H9 (cell line): Measurements from ENCODE around the gene GPRC5D. TPM values are rescaled to one million over a fixed set of nuclear protein-coding genes. Genes with fewer than 3 reads are reported as not detected.

Experiments used
- DNase-seq: peaks from one replicate; pipeline ENCODE4 v3.0.0-alpha.2; 2017
- H2AFZ ChIP-seq: one replicate; pipeline ENCODE4 v1.6.1; 2013; ENCODE audit warnings: mild to moderate bottlenecking, low read length, control low read depth, moderate library complexity
- H2AK5ac ChIP-seq: 2 replicates; pipeline ENCODE4 v1.6.1; 2013; ENCODE audit warnings: low read length, control low read depth, mixed read lengths; ENCODE audit not compliant: insufficient read length
- H2BK120ac ChIP-seq: one replicate; pipeline ENCODE4 v1.6.1; 2013; ENCODE audit warnings: low read depth, mild to moderate bottlenecking, low read length, control low read depth, inconsistent platforms; ENCODE audit not compliant: poor library complexity, severe bottlenecking
- H2BK12ac ChIP-seq: 2 replicates; pipeline ENCODE4 v1.6.1; 2013; ENCODE audit warnings: low read length, control low read depth, mixed read lengths, low read depth; ENCODE audit not compliant: insufficient read length
- H2BK15ac ChIP-seq: 2 replicates; pipeline ENCODE4 v1.6.1; 2013; ENCODE audit warnings: low read depth, low read length, control low read depth
- H2BK20ac ChIP-seq: one replicate; pipeline ENCODE4 v1.6.1; 2013; ENCODE audit warnings: low read depth, mild to moderate bottlenecking, low read length, control low read depth, inconsistent platforms; ENCODE audit not compliant: poor library complexity, severe bottlenecking
- H2BK5ac ChIP-seq: 2 replicates; pipeline ENCODE4 v1.6.1; 2013; ENCODE audit warnings: low read length, control low read depth, mixed read lengths; ENCODE audit not compliant: insufficient read length
- H3K14ac ChIP-seq: 2 replicates; pipeline ENCODE4 v1.6.1; 2013; ENCODE audit warnings: low read length, control low read depth; ENCODE audit not compliant: insufficient read depth
- H3K18ac ChIP-seq: 2 replicates; pipeline ENCODE4 v1.6.1; 2013; ENCODE audit warnings: low read depth, mild to moderate bottlenecking, mixed read lengths, low read length, control low read depth; ENCODE audit not compliant: insufficient read length
- H3K23ac ChIP-seq: 2 replicates; pipeline ENCODE4 v1.6.1; 2013; ENCODE audit warnings: low read length, control low read depth, mixed read lengths, low read depth; ENCODE audit not compliant: insufficient read length
- H3K23me2 ChIP-seq: 2 replicates; pipeline ENCODE4 v1.6.1; 2013; ENCODE audit warnings: low read depth, mild to moderate bottlenecking, mixed read lengths, low read length, control low read depth; ENCODE audit not compliant: insufficient read length, poor library complexity, severe bottlenecking
- H3K27ac ChIP-seq: 2 replicates; pipeline ENCODE4 v1.5.1; 2013; ENCODE audit warnings: low read length, control low read depth, mixed read lengths, low read depth; ENCODE audit not compliant: insufficient read length
- H3K27me3 ChIP-seq: 2 replicates; pipeline ENCODE4 v1.6.1; 2013; ENCODE audit warnings: low read length, control low read depth, inconsistent platforms; ENCODE audit not compliant: insufficient read depth
- H3K4ac ChIP-seq: 2 replicates; pipeline ENCODE4 v1.6.1; 2013; ENCODE audit warnings: low read depth, mild to moderate bottlenecking, control low read depth, inconsistent platforms, low read length, moderate library complexity
- H3K4me1 ChIP-seq: 2 replicates; pipeline ENCODE4 v1.6.1; 2013; ENCODE audit warnings: low read length, control low read depth, inconsistent platforms; ENCODE audit not compliant: insufficient read depth
- H3K4me2 ChIP-seq: 2 replicates; pipeline ENCODE4 v1.6.1; 2013; ENCODE audit warnings: low read length, control low read depth, mixed read lengths; ENCODE audit not compliant: insufficient read length, insufficient read depth
- H3K56ac ChIP-seq: 2 replicates; pipeline ENCODE4 v1.6.1; 2013; ENCODE audit warnings: low read depth, mild to moderate bottlenecking, mixed read lengths, low read length, control low read depth; ENCODE audit not compliant: insufficient read length
- H3K79me1 ChIP-seq: 2 replicates; pipeline ENCODE4 v1.6.1; 2013; ENCODE audit warnings: low read depth, mild to moderate bottlenecking, moderate library complexity, low read length, control low read depth, inconsistent platforms; ENCODE audit not compliant: insufficient read depth, poor library complexity, severe bottlenecking
- H3K79me2 ChIP-seq: 2 replicates; pipeline ENCODE4 v1.6.1; 2013; ENCODE audit warnings: low read length, control low read depth, inconsistent platforms; ENCODE audit not compliant: insufficient read depth
- H3K9ac ChIP-seq: 2 replicates; pipeline ENCODE4 v1.6.1; 2013; ENCODE audit warnings: low read length, control low read depth, mixed read lengths; ENCODE audit not compliant: insufficient read length; ENCODE audit errors: extremely low read depth
- H3K9me3 ChIP-seq: one replicate; pipeline ENCODE4 v1.6.1; 2013; ENCODE audit warnings: low read depth, low read length, inconsistent platforms; ENCODE audit not compliant: control insufficient read depth
- H3T11ph ChIP-seq: one replicate; pipeline ENCODE4 v1.6.1; 2013; ENCODE audit warnings: mild to moderate bottlenecking, low read length, control low read depth, inconsistent platforms
- H4K20me1 ChIP-seq: one replicate; pipeline ENCODE4 v1.6.1; 2013; ENCODE audit not compliant: control insufficient read depth, insufficient read length, insufficient read depth
- H4K5ac ChIP-seq: 2 replicates; pipeline ENCODE4 v1.6.1; 2013; ENCODE audit warnings: low read depth, mild to moderate bottlenecking, mixed read lengths, low read length, control low read depth; ENCODE audit not compliant: insufficient read length
- H4K8ac ChIP-seq: replicated peaks from 2 replicates; pipeline ENCODE4 v1.6.1; 2013; ENCODE audit warnings: low read length, control low read depth, mixed read lengths, low read depth; ENCODE audit not compliant: insufficient read length
- H4K91ac ChIP-seq: 2 replicates; pipeline ENCODE4 v1.6.1; 2013; ENCODE audit warnings: low read depth, mild to moderate bottlenecking, moderate library complexity, mixed read lengths, low read length, control low read depth; ENCODE audit not compliant: insufficient read length
- H3K27ac Mint-ChIP-seq, 3 experiments: 2 replicates in 2 of 3; 3 replicates in 1 of 3; pipeline ENCODE4 v1.8.0; 2020 to 2021; ENCODE audit warnings: mixed read lengths in 3 of 3, mild to moderate bottlenecking in 1 of 3, moderate library complexity in 1 of 3
- H3K27me3 Mint-ChIP-seq: 2 replicates; pipeline ENCODE4 v1.8.0; 2021; ENCODE audit warnings: low read depth, mild to moderate bottlenecking, moderate library complexity, mixed read lengths
- H3K36me3 Mint-ChIP-seq, 3 experiments: 2 replicates in 2 of 3; 3 replicates in 1 of 3; pipeline ENCODE4 v1.8.0; 2020 to 2021; ENCODE audit warnings: low read depth in 3 of 3, mixed read lengths in 3 of 3; ENCODE audit not compliant: insufficient read depth in 1 of 3
- H3K4me1 Mint-ChIP-seq, 2 experiments: 2 replicates each; pipeline ENCODE4 v1.8.0; 2020; ENCODE audit warnings: mixed read lengths in 2 of 2
- H3K4me3 Mint-ChIP-seq, 2 experiments: 2 replicates in 1 of 2; 3 replicates in 1 of 2; pipeline ENCODE4 v1.8.0; 2020 to 2021; ENCODE audit warnings: mild to moderate bottlenecking in 2 of 2, mixed read lengths in 2 of 2, moderate library complexity in 1 of 2
- H3K9me3 Mint-ChIP-seq, 2 experiments: 2 replicates in 1 of 2; 3 replicates in 1 of 2; pipeline ENCODE4 v1.8.0; 2020; ENCODE audit warnings: mild to moderate bottlenecking in 2 of 2, mixed read lengths in 2 of 2, moderate library complexity in 1 of 2
- WGBS: extraction: QIAGEN DNeasy Blood & Tissue Kit; methylation state at CpG from one replicate; pipeline ENCODE4 v1.1.7; 2013; ENCODE audit warnings: missing lambda C conversion rate, low lambda C conversion rate, mixed read lengths; ENCODE audit not compliant: insufficient read length; ENCODE audit errors: extremely low coverage; 5-methylcytosine and 5-hydroxymethylcytosine counted together
- total RNA-seq: library from RNA; stranded (reverse); gene quantifications from 2 replicates; pipeline ENCODE4 v1.2.1, GENCODE V29; 2021
- TF ChIP-seq, protein P1 (sequence below): fragments of 200-600 bp; sonication (generic); conservative IDR thresholded peaks from 3 replicates; pipeline ENCODE4 v1.8.0; 2021; ENCODE audit warnings: antibody characterized with exemption, mild to moderate bottlenecking

GPRC5D gene
- total RNA-seq, 1 experiment from 2014 or later, result not detected

- TF ChIP-seq, protein P1, sequence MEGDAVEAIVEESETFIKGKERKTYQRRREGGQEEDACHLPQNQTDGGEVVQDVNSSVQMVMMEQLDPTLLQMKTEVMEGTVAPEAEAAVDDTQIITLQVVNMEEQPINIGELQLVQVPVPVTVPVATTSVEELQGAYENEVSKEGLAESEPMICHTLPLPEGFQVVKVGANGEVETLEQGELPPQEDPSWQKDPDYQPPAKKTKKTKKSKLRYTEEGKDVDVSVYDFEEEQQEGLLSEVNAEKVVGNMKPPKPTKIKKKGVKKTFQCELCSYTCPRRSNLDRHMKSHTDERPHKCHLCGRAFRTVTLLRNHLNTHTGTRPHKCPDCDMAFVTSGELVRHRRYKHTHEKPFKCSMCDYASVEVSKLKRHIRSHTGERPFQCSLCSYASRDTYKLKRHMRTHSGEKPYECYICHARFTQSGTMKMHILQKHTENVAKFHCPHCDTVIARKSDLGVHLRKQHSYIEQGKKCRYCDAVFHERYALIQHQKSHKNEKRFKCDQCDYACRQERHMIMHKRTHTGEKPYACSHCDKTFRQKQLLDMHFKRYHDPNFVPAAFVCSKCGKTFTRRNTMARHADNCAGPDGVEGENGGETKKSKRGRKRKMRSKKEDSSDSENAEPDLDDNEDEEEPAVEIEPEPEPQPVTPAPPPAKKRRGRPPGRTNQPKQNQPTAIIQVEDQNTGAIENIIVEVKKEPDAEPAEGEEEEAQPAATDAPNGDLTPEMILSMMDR, result no peak
- H2BK120ac ChIP-seq, result no peak overlapping the region
- no CpG with 5 or more reads among the region's 4 CpGs for WGBS
- no peak overlapping the region for H4K91ac ChIP-seq
- H2BK5ac ChIP-seq, result no peak overlapping the region
- peaks cover 0 to 7% of the 10 kb centered on the region in 2 experiments; a peak in 2 of 4 replicates for H3K4me1 Mint-ChIP-seq
- no peaks in the 10 kb centered on the region for H3K27me3 Mint-ChIP-seq
- no peaks in the 10 kb centered on the region for H3K79me2 ChIP-seq
- no peak overlapping the region for H3K4ac ChIP-seq
- H3K36me3 Mint-ChIP-seq, result peaks cover 17 to 19% (median 18%) of the 10 kb centered on the region in 3 experiments
- peak overlapping the region; percentile 64 for H3K14ac ChIP-seq
- no peak overlapping the region for H2BK12ac ChIP-seq
- H4K8ac ChIP-seq, result no peak overlapping the region
- no peak overlapping the region for H2AK5ac ChIP-seq
- H3K4me2 ChIP-seq, result no peak overlapping the region
- H3K23me2 ChIP-seq, result no peaks in the 10 kb centered on the region
- peak overlapping the region; percentile 42 for H3K18ac ChIP-seq
- no peak overlapping the region for H3K23ac ChIP-seq
- no peak overlapping the region for H2BK15ac ChIP-seq
- no peak overlapping the region for H3T11ph ChIP-seq
- H2BK20ac ChIP-seq, result peak overlapping the region; percentile 86
- no peak overlapping the region for H3K4me3 Mint-ChIP-seq
- no peak overlapping the region for H3K56ac ChIP-seq
- no peaks in the 10 kb centered on the region for H3K9me3 ChIP-seq
- H3K9ac ChIP-seq, result no peak overlapping the region
- DNase-seq, result no peak
- no peaks in the 10 kb centered on the region for H3K4me1 ChIP-seq
- H2AFZ ChIP-seq, result no peak overlapping the region
- no peak overlapping the region for H3K27ac ChIP-seq
- H4K20me1 ChIP-seq, result no peaks in the 10 kb centered on the region
- no peak overlapping the region for H3K27ac Mint-ChIP-seq
- H4K5ac ChIP-seq, result no peak overlapping the region
- peaks cover 3 to 4% of the 10 kb centered on the region in 2 experiments; a peak in 3 of 5 replicates for H3K9me3 Mint-ChIP-seq
- no peaks in the 10 kb centered on the region for H3K79me1 ChIP-seq
- no peaks in the 10 kb centered on the region for H3K27me3 ChIP-seq
Observed at GRCh38 chr12:12979126-12979525, 27.2 kb upstream of the GPRC5D start.
